GM23338 (cell line): ENCODE data around the gene BPIFB1.

Experiments
- CREB1 ChIP-seq: fragments of 250-450 bp; sonication (Bioruptor Pico); IDR thresholded peaks from 2 replicates; pipeline ENCODE4 v1.5.0; 2020; ENCODE audit warnings: low read depth, mild to moderate bottlenecking, moderate library complexity
- CTCF ChIP-seq, 2 experiments: fragments of 200-600 bp in 1 of 2; sonication (generic) in 1 of 2; conservative IDR thresholded peaks; 2 replicates each; pipeline versions ENCODE4 v1.5.1 to v1.6.1; 2016 to 2017; ENCODE audit warnings: antibody characterized with exemption in 2 of 2, low read depth in 2 of 2, mild to moderate bottlenecking in 2 of 2, moderate library complexity in 1 of 2
- EZH2 ChIP-seq: fragments of 200-600 bp; sonication (generic); IDR thresholded peaks from one replicate; pipeline ENCODE4 v1.8.0; 2017; ENCODE audit warnings: antibody characterized with exemption, mild to moderate bottlenecking, low read depth; ENCODE audit not compliant: unreplicated experiment
- EZH2phosphoT487 ChIP-seq: fragments of 200-600 bp; sonication (generic); IDR thresholded peaks from one replicate; pipeline ENCODE4 v1.8.1; 2018; ENCODE audit warnings: antibody characterized with exemption; ENCODE audit not compliant: unreplicated experiment
- JUNB ChIP-seq: IDR thresholded peaks from one replicate; pipeline ENCODE4 v1.6.1; 2016; ENCODE audit warnings: antibody characterized with exemption; ENCODE audit not compliant: unreplicated experiment
- NANOG ChIP-seq: IDR thresholded peaks from 2 replicates; pipeline ENCODE4 v1.6.1; 2016; ENCODE audit warnings: antibody characterized with exemption, borderline replicate concordance
- POLR2AphosphoS5 ChIP-seq: IDR thresholded peaks from 2 replicates; pipeline ENCODE4 v1.6.1; 2016; ENCODE audit warnings: antibody characterized with exemption, low read depth
- STAT1 ChIP-seq: IDR thresholded peaks from one replicate; pipeline ENCODE4 v1.6.1; 2016; ENCODE audit warnings: antibody characterized with exemption; ENCODE audit not compliant: unreplicated experiment
- ZNF114 ChIP-seq: fragments of 250-450 bp; sonication (Bioruptor Pico); IDR thresholded peaks from 2 replicates; pipeline ENCODE4 v1.5.0; 2020; ENCODE audit warnings: mild to moderate bottlenecking, moderate library complexity
- ZNF331 ChIP-seq: fragments of 250-450 bp; sonication (Bioruptor Pico); IDR thresholded peaks from 2 replicates; pipeline ENCODE4 v1.5.0; 2020; ENCODE audit warnings: low read depth, mild to moderate bottlenecking, moderate library complexity
- TF ChIP-seq, protein P1 (sequence below): IDR thresholded peaks from one replicate; pipeline ENCODE4 v1.6.1; 2018; ENCODE audit warnings: antibody characterized with exemption; ENCODE audit not compliant: unreplicated experiment
- TF ChIP-seq, protein P2 (sequence below): IDR thresholded peaks from 2 replicates; pipeline ENCODE4 v1.6.1; 2016; ENCODE audit warnings: antibody characterized with exemption
- TF ChIP-seq, protein P3 (sequence below): fragments of 250-450 bp; sonication (Bioruptor Pico); IDR thresholded peaks from 2 replicates; pipeline ENCODE4 v1.5.0; 2020; ENCODE audit warnings: mild to moderate bottlenecking, moderate library complexity

DNA sequence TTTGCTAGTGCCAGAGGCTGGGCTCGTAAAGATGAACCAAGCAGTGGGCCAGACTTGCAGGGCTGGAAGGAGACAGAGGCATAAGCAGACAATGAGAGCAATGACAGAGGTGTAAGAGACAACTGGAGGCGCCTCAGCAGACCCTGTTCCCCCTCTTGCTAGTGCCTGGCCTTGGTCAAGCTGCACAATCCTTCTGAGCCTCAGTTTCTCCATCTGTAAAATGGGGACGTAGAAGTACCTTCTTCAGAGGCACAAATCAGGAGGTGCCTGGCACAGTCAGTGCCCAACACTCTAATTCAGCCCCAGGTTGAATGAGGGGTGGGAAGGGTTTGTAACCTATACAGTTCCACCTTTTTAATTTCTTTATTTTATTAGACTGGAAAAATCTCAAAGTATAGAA is 23.2 kb downstream of the BPIFB1 start:
- no peak for TF ChIP-seq CTCF (conservative IDR thresholded peaks at IDR 0.05; ENCODE audit: low read depth in 2 of 2)
- no peak for TF ChIP-seq EZH2
- no peak for TF ChIP-seq POLR2AphosphoS5
- TF ChIP-seq EZH2phosphoT487 = no peak
- TF ChIP-seq STAT1 = no peak
- TF ChIP-seq, protein P1, sequence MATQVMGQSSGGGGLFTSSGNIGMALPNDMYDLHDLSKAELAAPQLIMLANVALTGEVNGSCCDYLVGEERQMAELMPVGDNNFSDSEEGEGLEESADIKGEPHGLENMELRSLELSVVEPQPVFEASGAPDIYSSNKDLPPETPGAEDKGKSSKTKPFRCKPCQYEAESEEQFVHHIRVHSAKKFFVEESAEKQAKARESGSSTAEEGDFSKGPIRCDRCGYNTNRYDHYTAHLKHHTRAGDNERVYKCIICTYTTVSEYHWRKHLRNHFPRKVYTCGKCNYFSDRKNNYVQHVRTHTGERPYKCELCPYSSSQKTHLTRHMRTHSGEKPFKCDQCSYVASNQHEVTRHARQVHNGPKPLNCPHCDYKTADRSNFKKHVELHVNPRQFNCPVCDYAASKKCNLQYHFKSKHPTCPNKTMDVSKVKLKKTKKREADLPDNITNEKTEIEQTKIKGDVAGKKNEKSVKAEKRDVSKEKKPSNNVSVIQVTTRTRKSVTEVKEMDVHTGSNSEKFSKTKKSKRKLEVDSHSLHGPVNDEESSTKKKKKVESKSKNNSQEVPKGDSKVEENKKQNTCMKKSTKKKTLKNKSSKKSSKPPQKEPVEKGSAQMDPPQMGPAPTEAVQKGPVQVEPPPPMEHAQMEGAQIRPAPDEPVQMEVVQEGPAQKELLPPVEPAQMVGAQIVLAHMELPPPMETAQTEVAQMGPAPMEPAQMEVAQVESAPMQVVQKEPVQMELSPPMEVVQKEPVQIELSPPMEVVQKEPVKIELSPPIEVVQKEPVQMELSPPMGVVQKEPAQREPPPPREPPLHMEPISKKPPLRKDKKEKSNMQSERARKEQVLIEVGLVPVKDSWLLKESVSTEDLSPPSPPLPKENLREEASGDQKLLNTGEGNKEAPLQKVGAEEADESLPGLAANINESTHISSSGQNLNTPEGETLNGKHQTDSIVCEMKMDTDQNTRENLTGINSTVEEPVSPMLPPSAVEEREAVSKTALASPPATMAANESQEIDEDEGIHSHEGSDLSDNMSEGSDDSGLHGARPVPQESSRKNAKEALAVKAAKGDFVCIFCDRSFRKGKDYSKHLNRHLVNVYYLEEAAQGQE = no peak
- no peak for TF ChIP-seq NANOG
- TF ChIP-seq, protein P2, sequence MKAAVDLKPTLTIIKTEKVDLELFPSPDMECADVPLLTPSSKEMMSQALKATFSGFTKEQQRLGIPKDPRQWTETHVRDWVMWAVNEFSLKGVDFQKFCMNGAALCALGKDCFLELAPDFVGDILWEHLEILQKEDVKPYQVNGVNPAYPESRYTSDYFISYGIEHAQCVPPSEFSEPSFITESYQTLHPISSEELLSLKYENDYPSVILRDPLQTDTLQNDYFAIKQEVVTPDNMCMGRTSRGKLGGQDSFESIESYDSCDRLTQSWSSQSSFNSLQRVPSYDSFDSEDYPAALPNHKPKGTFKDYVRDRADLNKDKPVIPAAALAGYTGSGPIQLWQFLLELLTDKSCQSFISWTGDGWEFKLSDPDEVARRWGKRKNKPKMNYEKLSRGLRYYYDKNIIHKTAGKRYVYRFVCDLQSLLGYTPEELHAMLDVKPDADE = no peak
- no peak for TF ChIP-seq JUNB
- no peak for TF ChIP-seq ZNF114
- no peak for TF ChIP-seq CREB1
- TF ChIP-seq ZNF331 (CRISPR knock-in tag) = no peak
- TF ChIP-seq, protein P3, sequence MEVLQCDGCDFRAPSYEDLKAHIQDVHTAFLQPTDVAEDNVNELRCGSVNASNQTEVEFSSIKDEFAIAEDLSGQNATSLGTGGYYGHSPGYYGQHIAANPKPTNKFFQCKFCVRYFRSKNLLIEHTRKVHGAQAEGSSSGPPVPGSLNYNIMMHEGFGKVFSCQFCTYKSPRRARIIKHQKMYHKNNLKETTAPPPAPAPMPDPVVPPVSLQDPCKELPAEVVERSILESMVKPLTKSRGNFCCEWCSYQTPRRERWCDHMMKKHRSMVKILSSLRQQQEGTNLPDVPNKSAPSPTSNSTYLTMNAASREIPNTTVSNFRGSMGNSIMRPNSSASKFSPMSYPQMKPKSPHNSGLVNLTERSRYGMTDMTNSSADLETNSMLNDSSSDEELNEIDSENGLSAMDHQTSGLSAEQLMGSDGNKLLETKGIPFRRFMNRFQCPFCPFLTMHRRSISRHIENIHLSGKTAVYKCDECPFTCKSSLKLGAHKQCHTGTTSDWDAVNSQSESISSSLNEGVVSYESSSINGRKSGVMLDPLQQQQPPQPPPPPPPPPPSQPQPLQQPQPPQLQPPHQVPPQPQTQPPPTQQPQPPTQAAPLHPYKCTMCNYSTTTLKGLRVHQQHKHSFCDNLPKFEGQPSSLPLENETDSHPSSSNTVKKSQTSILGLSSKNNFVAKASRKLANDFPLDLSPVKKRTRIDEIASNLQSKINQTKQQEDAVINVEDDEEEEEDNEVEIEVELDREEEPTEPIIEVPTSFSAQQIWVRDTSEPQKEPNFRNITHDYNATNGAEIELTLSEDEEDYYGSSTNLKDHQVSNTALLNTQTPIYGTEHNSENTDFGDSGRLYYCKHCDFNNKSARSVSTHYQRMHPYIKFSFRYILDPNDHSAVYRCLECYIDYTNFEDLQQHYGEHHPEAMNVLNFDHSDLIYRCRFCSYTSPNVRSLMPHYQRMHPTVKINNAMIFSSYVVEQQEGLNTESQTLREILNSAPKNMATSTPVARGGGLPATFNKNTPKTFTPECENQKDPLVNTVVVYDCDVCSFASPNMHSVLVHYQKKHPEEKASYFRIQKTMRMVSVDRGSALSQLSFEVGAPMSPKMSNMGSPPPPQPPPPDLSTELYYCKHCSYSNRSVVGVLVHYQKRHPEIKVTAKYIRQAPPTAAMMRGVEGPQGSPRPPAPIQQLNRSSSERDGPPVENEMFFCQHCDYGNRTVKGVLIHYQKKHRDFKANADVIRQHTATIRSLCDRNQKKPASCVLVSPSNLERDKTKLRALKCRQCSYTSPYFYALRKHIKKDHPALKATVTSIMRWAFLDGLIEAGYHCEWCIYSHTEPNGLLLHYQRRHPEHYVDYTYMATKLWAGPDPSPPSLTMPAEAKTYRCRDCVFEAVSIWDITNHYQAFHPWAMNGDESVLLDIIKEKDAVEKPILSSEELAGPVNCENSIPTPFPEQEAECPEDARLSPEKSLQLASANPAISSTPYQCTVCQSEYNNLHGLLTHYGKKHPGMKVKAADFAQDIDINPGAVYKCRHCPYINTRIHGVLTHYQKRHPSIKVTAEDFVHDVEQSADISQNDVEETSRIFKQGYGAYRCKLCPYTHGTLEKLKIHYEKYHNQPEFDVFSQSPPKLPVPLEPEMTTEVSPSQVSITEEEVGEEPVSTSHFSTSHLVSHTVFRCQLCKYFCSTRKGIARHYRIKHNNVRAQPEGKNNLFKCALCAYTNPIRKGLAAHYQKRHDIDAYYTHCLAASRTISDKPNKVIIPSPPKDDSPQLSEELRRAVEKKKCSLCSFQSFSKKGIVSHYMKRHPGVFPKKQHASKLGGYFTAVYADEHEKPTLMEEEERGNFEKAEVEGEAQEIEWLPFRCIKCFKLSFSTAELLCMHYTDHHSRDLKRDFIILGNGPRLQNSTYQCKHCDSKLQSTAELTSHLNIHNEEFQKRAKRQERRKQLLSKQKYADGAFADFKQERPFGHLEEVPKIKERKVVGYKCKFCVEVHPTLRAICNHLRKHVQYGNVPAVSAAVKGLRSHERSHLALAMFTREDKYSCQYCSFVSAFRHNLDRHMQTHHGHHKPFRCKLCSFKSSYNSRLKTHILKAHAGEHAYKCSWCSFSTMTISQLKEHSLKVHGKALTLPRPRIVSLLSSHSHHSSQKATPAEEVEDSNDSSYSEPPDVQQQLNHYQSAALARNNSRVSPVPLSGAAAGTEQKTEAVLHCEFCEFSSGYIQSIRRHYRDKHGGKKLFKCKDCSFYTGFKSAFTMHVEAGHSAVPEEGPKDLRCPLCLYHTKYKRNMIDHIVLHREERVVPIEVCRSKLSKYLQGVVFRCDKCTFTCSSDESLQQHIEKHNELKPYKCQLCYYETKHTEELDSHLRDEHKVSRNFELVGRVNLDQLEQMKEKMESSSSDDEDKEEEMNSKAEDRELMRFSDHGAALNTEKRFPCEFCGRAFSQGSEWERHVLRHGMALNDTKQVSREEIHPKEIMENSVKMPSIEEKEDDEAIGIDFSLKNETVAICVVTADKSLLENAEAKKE (CRISPR knock-in tag) = no peak
